ENCODE results near the gene OR2A5. TPM values are rescaled to one million over a fixed set of nuclear protein-coding genes. Genes with fewer than 3 reads are reported as not detected.

Gene OR2A5
- total RNA-seq, 4 donors from 2014 or later = not detected

GRCh38 chr7:144019457-144019856 lies 29.3 kb upstream of the OR2A5 start:
- no peaks in the 10 kb centered on the region for H3K27me3 ChIP-seq
- H3K36me3 ChIP-seq = no peaks in the 10 kb centered on the region
- H3K4me1 ChIP-seq = peaks cover 0 to 8% (median 0%) of the 10 kb centered on the region in 4 donors
- no peak overlapping the region for H3K27ac ChIP-seq
- H3K4me3 ChIP-seq = no peak overlapping the region
- TF ChIP-seq EP300 (IDR thresholded peaks at IDR 0.05) (peak in 1 of 2 donors; percentile 17), CTCF (IDR thresholded peaks at IDR 0.05) (no peak), POLR2A (IDR thresholded peaks at IDR 0.05) (no peak)
- peak in 1 of 2 donors; percentile 21 for DNase-seq (ENCODE audit: low spot score in 2 of 2)
- WGBS, 2 donors = 49 to 55% methylated on average over 2 of the region's 2 CpGs
- no peaks in the 10 kb centered on the region for H3K9me3 ChIP-seq

GRCh38 chr7:144020340-144020739 lies 28.4 kb upstream of the OR2A5 start:
- Histone ChIP-seq H3K4me3 (no peak overlapping the region), H3K4me1 (peaks cover 0 to 8% (median 0%) of the 10 kb centered on the region in 4 donors), H3K27ac (no peak overlapping the region), H3K36me3 (no peaks in the 10 kb centered on the region), H3K27me3 (no peaks in the 10 kb centered on the region), H3K9me3 (no peaks in the 10 kb centered on the region)
- 41 to 42% methylated on average over 3 of the region's 3 CpGs for WGBS, 2 donors
- DNase-seq (ENCODE audit: low spot score in 2 of 2) = no peak
- TF ChIP-seq CTCF (IDR thresholded peaks at IDR 0.05) (no peak), EP300 (IDR thresholded peaks at IDR 0.05) (no peak)

GRCh38 chr7:144022169-144022568 lies 26.6 kb upstream of the OR2A5 start:
- no peaks in the 10 kb centered on the region for H3K9me3 ChIP-seq
- no peak for TF ChIP-seq CTCF (IDR thresholded peaks at IDR 0.05)
- no peak for TF ChIP-seq POLR2A (IDR thresholded peaks at IDR 0.05)
- no peak for TF ChIP-seq EP300 (IDR thresholded peaks at IDR 0.05)
- H3K27me3 ChIP-seq = no peaks in the 10 kb centered on the region
- no peak for DNase-seq (ENCODE audit: low spot score in 2 of 2)
- peaks cover 0 to 8% (median 0%) of the 10 kb centered on the region in 4 donors for H3K4me1 ChIP-seq
- H3K4me3 ChIP-seq = no peak overlapping the region
- H3K27ac ChIP-seq = no peak overlapping the region
- H3K36me3 ChIP-seq = no peaks in the 10 kb centered on the region

- DNase-seq (ENCODE audit: low spot score in 2 of 2) = no peak
- WGBS, 2 donors = 82 to 93% methylated on average over 4 of the region's 4 CpGs
- TF ChIP-seq CTCF (IDR thresholded peaks at IDR 0.05) (no peak), EP300 (IDR thresholded peaks at IDR 0.05) (no peak), POLR2A (IDR thresholded peaks at IDR 0.05) (no peak)
- Histone ChIP-seq H3K27me3 (no peaks in the 10 kb centered on the region), H3K4me3 (no peak overlapping the region), H3K9me3 (no peaks in the 10 kb centered on the region), H3K4me1 (peaks cover 0 to 8% (median 0%) of the 10 kb centered on the region in 4 donors), H3K36me3 (no peaks in the 10 kb centered on the region), H3K27ac (no peak overlapping the region)
These were observed 25.4 kb upstream of the OR2A5 start for GRCh38 chr7:144023171-144023827.

GRCh38 chr7:144024213-144024612 lies 24.5 kb upstream of the OR2A5 start:
- peaks cover 0 to 8% (median 0%) of the 10 kb centered on the region in 4 donors for H3K4me1 ChIP-seq
- no peaks in the 10 kb centered on the region for H3K27me3 ChIP-seq
- H3K36me3 ChIP-seq = no peaks in the 10 kb centered on the region
- TF ChIP-seq EP300 (IDR thresholded peaks at IDR 0.05) = no peak
- TF ChIP-seq POLR2A (IDR thresholded peaks at IDR 0.05) = no peak
- no peak for TF ChIP-seq CTCF (IDR thresholded peaks at IDR 0.05)
- no peak for DNase-seq (ENCODE audit: low spot score in 2 of 2)
- WGBS, 2 donors = 80 to 82% methylated on average over 3 of the region's 3 CpGs
- H3K9me3 ChIP-seq = no peaks in the 10 kb centered on the region
- H3K27ac ChIP-seq = no peak overlapping the region
- no peak overlapping the region for H3K4me3 ChIP-seq

All from tibial nerve (tissue), 4 donors.